Endothelial cell (in vitro differentiated cells): ENCODE measurements around the gene CCDC196. TPM values are rescaled to one million over a fixed set of nuclear protein-coding genes. Genes with fewer than 3 reads are reported as not detected.
"Not testable (repeated sequence)": the region's sequence is repeated elsewhere in the genome, so short reads cannot be mapped to it uniquely, and the experiment has no call there.

Experiments used
- DNase-seq: peaks from one replicate; pipeline ENCODE4 v3.0.0; 2021; ENCODE audit warnings: low spot score
- H3K27ac Mint-ChIP-seq: one replicate; pipeline ENCODE4 v1.8.0; 2021; ENCODE audit warnings: mixed read lengths, inconsistent platforms; ENCODE audit not compliant: unreplicated experiment
- H3K27me3 Mint-ChIP-seq: one replicate; pipeline ENCODE4 v1.8.0; 2021; ENCODE audit warnings: mild to moderate bottlenecking, moderate library complexity, mixed read lengths, inconsistent platforms; ENCODE audit not compliant: unreplicated experiment
- H3K36me3 Mint-ChIP-seq: one replicate; pipeline ENCODE4 v1.8.0; 2021; ENCODE audit warnings: mild to moderate bottlenecking, low read depth, mixed read lengths, inconsistent platforms; ENCODE audit not compliant: unreplicated experiment
- H3K4me1 Mint-ChIP-seq: one replicate; pipeline ENCODE4 v1.8.0; 2021; ENCODE audit warnings: mild to moderate bottlenecking, mixed read lengths, inconsistent platforms; ENCODE audit not compliant: unreplicated experiment
- H3K4me3 Mint-ChIP-seq: one replicate; pipeline ENCODE4 v1.8.0; 2021; ENCODE audit warnings: mild to moderate bottlenecking, mixed read lengths, inconsistent platforms; ENCODE audit not compliant: unreplicated experiment
- H3K9me3 Mint-ChIP-seq: one replicate; pipeline ENCODE4 v1.8.0; 2021; ENCODE audit warnings: mixed read lengths, inconsistent platforms; ENCODE audit not compliant: unreplicated experiment
- CTCF ChIP-seq: fragments of 200-600 bp; sonication (generic); IDR thresholded peaks from one replicate; pipeline ENCODE4 v1.5.0; 2021; ENCODE audit warnings: antibody characterized with exemption; ENCODE audit not compliant: unreplicated experiment
- total RNA-seq: library from RNA; stranded (reverse); fragmentation: NEBNext Ultra II Directional; extraction: Animal tissue kit (Norgen Biotek cat#: 25700); gene quantifications from one replicate; pipeline ENCODE4 v1.2.1, GENCODE V29; 2021; ENCODE audit not compliant: unreplicated experiment

Gene CCDC196
- total RNA-seq, 1 donor from 2014 or later, result not detected

DNA sequence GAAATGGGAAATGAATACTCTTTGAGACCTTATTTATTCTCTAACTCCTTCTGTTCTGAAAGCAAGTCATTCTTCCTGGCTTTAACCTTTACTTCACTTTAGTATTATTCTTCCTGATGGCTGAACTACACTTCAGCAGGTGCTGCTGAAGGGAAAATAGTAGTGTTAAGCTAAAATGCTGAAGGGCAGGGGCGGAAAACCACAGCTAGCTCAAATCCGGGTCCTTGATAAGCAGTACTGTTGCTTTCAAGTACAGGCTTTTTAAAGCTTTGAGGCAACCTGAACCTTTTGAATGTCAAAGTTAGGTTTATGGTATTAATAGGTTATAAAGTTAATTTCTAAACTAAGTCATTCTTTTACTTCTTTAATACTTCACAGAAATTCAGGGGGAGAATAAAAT, 10.7 kb downstream of the CCDC196 start:
- Mint-ChIP-seq H3K9me3 (no peaks in the 10 kb centered on the region), H3K36me3 (no peaks in the 10 kb centered on the region), H3K4me1 (peaks cover 28% of the 10 kb centered on the region), H3K27me3 (no peaks in the 10 kb centered on the region), H3K4me3 (no peak overlapping the region), H3K27ac (no peak overlapping the region)
- no peak for TF ChIP-seq CTCF
- DNase-seq, result no peak

DNA sequence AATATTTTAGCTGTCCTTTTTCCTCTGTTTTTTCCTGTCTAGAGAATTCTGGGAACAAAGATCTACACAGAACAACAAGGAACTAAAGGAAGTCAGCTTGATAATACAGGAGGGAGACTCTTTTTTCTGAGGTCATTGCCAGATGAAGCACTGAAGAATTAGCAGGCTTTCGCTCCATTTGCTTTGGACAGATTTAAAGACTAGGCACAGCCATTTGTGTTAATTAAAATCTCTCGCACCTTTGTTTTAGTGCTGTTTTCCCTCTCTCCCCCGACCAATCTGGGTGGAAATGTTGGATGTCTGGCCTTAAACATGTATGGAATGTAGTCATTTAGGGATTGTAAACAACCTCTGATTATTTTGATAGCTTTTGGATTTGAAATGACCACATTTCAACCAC, 12.1 kb downstream of the CCDC196 start:
- Mint-ChIP-seq H3K36me3 (no peaks in the 10 kb centered on the region), H3K4me3 (no peak overlapping the region), H3K4me1 (peaks cover 28% of the 10 kb centered on the region), H3K9me3 (no peaks in the 10 kb centered on the region), H3K27me3 (no peaks in the 10 kb centered on the region), H3K27ac (peak overlapping the region; percentile 87)
- DNase-seq, result no peak
- TF ChIP-seq CTCF, result no peak

GRCh38 chr14:66501592-66501991, 15.4 kb downstream of the CCDC196 start:
- no peak for TF ChIP-seq CTCF
- no peak for DNase-seq
- no peak overlapping the region for H3K4me3 Mint-ChIP-seq
- no peak overlapping the region for H3K27ac Mint-ChIP-seq
- no peaks in the 10 kb centered on the region for H3K36me3 Mint-ChIP-seq
- peaks cover 1% of the 10 kb centered on the region for H3K27me3 Mint-ChIP-seq
- H3K9me3 Mint-ChIP-seq, result no peaks in the 10 kb centered on the region
- H3K4me1 Mint-ChIP-seq, result peaks cover 25% of the 10 kb centered on the region

DNA sequence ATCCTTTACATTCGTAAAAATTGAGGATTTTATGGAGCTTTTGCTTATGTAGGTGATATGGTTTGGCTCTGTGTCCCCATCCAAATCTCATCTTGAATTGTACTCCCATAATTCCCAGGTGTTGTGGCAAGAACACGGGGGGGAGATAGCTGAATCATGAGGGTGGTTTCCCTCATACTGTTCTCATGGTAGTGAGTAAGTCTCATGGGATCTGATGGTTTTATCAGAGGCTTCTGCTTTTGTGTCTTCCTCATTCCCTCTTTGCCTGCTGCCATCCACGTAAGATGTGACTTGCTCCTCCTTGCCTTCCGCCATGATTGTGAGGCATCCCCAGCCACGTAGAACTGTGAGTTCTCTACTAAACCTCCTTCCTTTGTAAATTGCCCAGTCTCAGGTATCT, 16.7 kb downstream of the CCDC196 start:
- H3K36me3 Mint-ChIP-seq, H3K27me3 Mint-ChIP-seq, H3K9me3 Mint-ChIP-seq, DNase-seq, H3K4me3 Mint-ChIP-seq, H3K27ac Mint-ChIP-seq: not testable (repeated sequence)
- H3K4me1 Mint-ChIP-seq, result peaks cover 19% of the 10 kb centered on the region

DNA sequence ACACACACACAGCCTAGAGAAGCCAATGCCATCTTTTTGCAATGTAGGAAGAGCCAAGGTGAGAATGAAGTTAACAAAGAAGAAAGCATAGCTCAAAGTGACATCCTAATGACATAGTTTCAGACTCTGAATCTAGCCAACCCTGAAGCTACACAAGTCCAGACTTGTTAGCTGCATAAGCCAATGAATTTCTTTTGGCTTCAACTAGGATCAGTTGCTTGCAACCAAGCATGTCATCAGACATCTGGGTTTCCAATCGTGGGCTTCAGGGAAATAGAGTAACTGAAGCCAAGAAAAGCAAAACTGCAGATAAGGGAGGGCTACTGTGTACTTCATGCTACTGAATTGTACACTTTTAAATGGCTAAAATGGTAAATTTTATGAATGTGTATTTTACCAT, 17.4 kb downstream of the CCDC196 start:
- no peak for TF ChIP-seq CTCF
- Mint-ChIP-seq H3K27ac (no peak overlapping the region), H3K4me3 (no peak overlapping the region), H3K27me3 (peaks cover 3% of the 10 kb centered on the region), H3K4me1 (peaks cover 12% of the 10 kb centered on the region), H3K36me3 (no peaks in the 10 kb centered on the region), H3K9me3 (no peaks in the 10 kb centered on the region)
- DNase-seq, result no peak
